Mononuclear cell (primary cell): ENCODE data around the gene SFMBT2. TPM values are rescaled to one million over a fixed set of nuclear protein-coding genes. Genes with fewer than 3 reads are reported as not detected.

Experiments used
- H3K27me3 ChIP-seq: 2 replicates; pipeline ENCODE4 v1.6.0; 2011; ENCODE audit warnings: low read length, control low read depth; ENCODE audit not compliant: insufficient read depth
- H3K4me1 ChIP-seq: 2 replicates; pipeline ENCODE4 v1.5.1; 2011; ENCODE audit warnings: mild to moderate bottlenecking, low read length, control low read depth; ENCODE audit not compliant: insufficient read depth
- H3K4me3 ChIP-seq: 2 replicates; pipeline ENCODE4 v1.5.1; 2011; ENCODE audit warnings: mild to moderate bottlenecking, low read length, moderate library complexity
- H3K9me3 ChIP-seq: 2 replicates; pipeline ENCODE4 v1.5.1; 2011; ENCODE audit warnings: low read depth, mild to moderate bottlenecking, control low read depth, low read length
- total RNA-seq: library from RNA; depleted of rRNA; stranded (reverse); fragments of >200 nt; gene quantifications from one replicate; pipeline ENCODE4 v1.2.3, GENCODE V29; 2012

The SFMBT2 gene
- total RNA-seq, 1 donor, result 22.8 TPM

DNA sequence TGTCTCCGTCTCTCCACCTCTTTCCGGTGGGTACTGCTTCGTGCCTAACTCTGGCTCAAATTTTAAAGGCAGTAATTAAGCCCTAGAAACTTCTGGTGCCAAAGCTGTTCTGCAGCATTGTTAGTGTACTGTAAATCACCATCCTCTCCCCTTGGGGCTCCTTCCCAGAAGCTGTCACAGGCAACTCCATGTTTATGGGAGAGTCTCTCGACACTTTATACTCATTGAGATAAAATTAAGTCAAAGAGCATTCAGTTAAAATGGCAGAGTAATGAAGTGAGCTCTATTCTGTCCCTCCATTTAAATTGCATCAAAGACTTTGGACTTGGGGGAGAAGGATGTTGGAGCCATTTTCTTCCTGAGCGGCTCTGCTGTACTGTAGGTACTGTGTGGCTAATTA, 274.8 kb downstream of the SFMBT2 start:
- H3K4me3 ChIP-seq, result no peak overlapping the region
- no peaks in the 10 kb centered on the region for H3K9me3 ChIP-seq
- no peaks in the 10 kb centered on the region for H3K4me1 ChIP-seq
- H3K27me3 ChIP-seq, result no peaks in the 10 kb centered on the region

- H3K27me3 ChIP-seq, result no peaks in the 10 kb centered on the region
- no peak overlapping the region for H3K4me3 ChIP-seq
- H3K4me1 ChIP-seq, result no peaks in the 10 kb centered on the region
- no peaks in the 10 kb centered on the region for H3K9me3 ChIP-seq
These were observed 275.6 kb downstream of the SFMBT2 start for GRCh38 chr10:7135188-7135587.

GRCh38 chr10:7134448-7134847, 276.4 kb downstream of the SFMBT2 start:
- Histone ChIP-seq H3K4me3 (no peak overlapping the region), H3K9me3 (no peaks in the 10 kb centered on the region), H3K27me3 (no peaks in the 10 kb centered on the region), H3K4me1 (no peaks in the 10 kb centered on the region)

- Histone ChIP-seq H3K4me3 (no peak overlapping the region), H3K4me1 (no peaks in the 10 kb centered on the region), H3K27me3 (no peaks in the 10 kb centered on the region), H3K9me3 (no peaks in the 10 kb centered on the region)
These were observed 276.9 kb downstream of the SFMBT2 start for GRCh38 chr10:7133958-7134357.

DNA sequence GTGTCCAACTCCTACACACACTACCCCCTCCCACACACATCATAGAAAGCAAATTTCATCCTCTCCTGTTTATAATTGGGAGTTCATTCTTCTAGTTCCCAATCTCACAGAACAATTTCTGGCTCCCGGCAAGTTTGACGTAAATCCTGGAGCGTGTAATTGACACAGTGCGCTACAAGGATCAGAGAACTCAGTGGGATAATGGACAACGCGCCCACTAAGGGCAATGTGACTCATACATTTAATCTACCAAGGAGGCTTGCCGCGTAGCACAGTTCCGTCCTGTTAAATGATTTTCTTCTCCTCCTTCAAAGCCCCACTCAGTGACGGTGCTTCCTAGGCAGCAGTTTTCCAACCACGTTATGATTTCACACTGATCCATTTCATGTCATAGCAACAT, 277.6 kb downstream of the SFMBT2 start:
- no peaks in the 10 kb centered on the region for H3K4me1 ChIP-seq
- H3K9me3 ChIP-seq, result no peaks in the 10 kb centered on the region
- H3K27me3 ChIP-seq, result no peaks in the 10 kb centered on the region
- H3K4me3 ChIP-seq, result no peak overlapping the region

DNA sequence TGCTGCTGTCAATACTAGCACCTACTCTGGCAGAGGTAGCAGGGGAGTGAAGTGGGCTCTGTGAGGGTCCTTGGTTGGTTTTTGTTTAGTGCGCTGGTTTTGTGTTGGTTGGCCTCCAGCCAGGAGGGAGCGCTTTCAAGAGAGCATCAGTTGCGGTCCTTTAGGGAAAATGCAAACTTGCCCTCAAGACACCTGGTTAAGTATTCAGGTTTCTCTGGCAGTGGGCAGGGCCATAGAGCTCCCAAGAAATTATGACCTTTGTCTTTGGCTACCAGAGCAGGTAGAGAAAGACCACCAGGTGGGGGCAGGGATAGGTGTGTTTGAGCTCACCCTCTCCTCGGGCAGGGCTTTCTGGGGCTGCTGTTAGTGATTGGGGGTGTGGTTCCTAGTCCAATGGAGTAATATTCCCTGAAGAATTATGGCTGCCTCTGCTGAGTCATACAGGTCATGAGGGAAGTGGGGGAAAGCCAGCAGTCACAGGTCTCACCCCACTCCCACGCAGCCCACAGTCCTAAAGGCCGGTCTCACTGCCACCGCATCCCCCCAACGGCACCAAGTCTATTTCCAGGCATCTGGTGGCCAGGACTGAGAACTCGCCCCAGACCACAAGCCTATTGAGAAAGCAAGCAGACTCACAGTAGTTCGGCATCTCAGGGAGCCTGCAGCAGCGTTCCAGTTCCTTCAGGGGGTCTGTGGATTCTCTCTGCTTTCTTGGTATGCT, 280.5 kb downstream of the SFMBT2 start:
- Histone ChIP-seq H3K4me3 (no peak overlapping the region), H3K9me3 (no peaks in the 10 kb centered on the region), H3K27me3 (no peaks in the 10 kb centered on the region), H3K4me1 (no peaks in the 10 kb centered on the region)

DNA sequence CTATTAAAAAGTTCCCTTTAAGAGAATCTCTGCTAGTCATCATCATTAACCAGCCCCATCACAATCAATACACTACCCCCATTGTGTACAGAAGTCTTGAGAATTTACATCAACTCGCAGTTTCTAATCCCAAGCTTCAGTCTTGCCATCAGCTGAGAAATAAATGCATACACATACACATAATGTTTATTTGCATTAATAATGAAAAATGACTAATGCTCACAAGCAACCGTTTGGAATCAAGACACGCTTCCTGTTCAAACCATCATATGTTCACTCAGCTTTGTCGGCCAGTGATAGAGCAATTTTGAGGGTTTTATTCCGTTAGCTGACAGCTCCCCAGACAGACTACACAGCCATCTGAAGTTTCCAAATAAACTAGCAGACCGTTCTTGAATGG, 287.1 kb downstream of the SFMBT2 start:
- H3K4me1 ChIP-seq, result peaks cover 5% of the 10 kb centered on the region
- H3K4me3 ChIP-seq, result no peak overlapping the region
- no peaks in the 10 kb centered on the region for H3K9me3 ChIP-seq
- H3K27me3 ChIP-seq, result no peaks in the 10 kb centered on the region

GRCh38 chr10:7122561-7122960, 288.3 kb downstream of the SFMBT2 start:
- H3K4me1 ChIP-seq, result peaks cover 5% of the 10 kb centered on the region
- H3K27me3 ChIP-seq, result no peaks in the 10 kb centered on the region
- H3K4me3 ChIP-seq, result no peak overlapping the region
- H3K9me3 ChIP-seq, result no peaks in the 10 kb centered on the region

- H3K4me3 ChIP-seq, result no peak overlapping the region
- peaks cover 5% of the 10 kb centered on the region for H3K4me1 ChIP-seq
- H3K9me3 ChIP-seq, result no peaks in the 10 kb centered on the region
- no peaks in the 10 kb centered on the region for H3K27me3 ChIP-seq
These were observed 289.6 kb downstream of the SFMBT2 start for GRCh38 chr10:7121154-7121797.

- Histone ChIP-seq H3K9me3 (no peaks in the 10 kb centered on the region), H3K4me1 (peaks cover 5% of the 10 kb centered on the region), H3K4me3 (no peak overlapping the region), H3K27me3 (no peaks in the 10 kb centered on the region)
These were observed 291.4 kb downstream of the SFMBT2 start for GRCh38 chr10:7119325-7120015.

- H3K27me3 ChIP-seq, result no peaks in the 10 kb centered on the region
- H3K9me3 ChIP-seq, result no peaks in the 10 kb centered on the region
- H3K4me1 ChIP-seq, result peaks cover 5% of the 10 kb centered on the region
- no peak overlapping the region for H3K4me3 ChIP-seq
These were observed 292.8 kb downstream of the SFMBT2 start for GRCh38 chr10:7117806-7118674.

DNA sequence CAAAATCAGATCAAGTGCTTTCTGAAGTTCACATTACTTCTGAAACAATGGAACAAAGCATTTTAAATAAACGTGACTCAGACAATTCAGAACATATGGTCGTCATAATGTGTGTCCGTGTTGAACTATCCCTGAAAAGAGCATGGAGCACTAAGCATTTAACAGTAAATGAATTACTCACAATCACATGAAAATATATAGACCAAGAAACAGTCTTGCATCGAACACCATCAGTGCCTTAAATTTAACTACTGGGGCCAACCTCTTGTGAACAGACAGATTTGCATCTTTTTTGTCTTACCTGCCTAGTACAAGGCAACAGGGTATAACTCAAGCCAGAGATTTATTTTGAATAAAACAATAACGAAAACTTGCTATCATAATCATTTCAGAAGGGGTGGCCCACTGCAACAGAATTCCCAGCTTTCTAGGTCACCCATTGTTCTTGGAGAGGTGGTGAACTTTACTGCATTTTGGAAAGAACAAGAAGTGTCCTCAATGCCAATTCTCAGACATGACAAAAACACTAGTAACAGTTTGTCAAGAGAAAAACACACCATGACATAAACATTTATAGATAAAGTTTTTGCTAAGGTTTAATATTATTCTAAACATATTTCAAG, 293.5 kb downstream of the SFMBT2 start:
- no peaks in the 10 kb centered on the region for H3K9me3 ChIP-seq
- H3K27me3 ChIP-seq, result no peaks in the 10 kb centered on the region
- peaks cover 5% of the 10 kb centered on the region for H3K4me1 ChIP-seq
- H3K4me3 ChIP-seq, result no peak overlapping the region

- Histone ChIP-seq H3K4me1 (no peaks in the 10 kb centered on the region), H3K4me3 (no peak overlapping the region), H3K27me3 (no peaks in the 10 kb centered on the region), H3K9me3 (no peaks in the 10 kb centered on the region)
These were observed 299.3 kb downstream of the SFMBT2 start for GRCh38 chr10:7111561-7111960.

GRCh38 chr10:7111089-7111488, 299.7 kb downstream of the SFMBT2 start:
- H3K4me3 ChIP-seq, result no peak overlapping the region
- H3K9me3 ChIP-seq, result no peaks in the 10 kb centered on the region
- no peaks in the 10 kb centered on the region for H3K27me3 ChIP-seq
- H3K4me1 ChIP-seq, result no peaks in the 10 kb centered on the region
